ENCODE data around the gene OR56A4.

Gene OR56A4

DNA sequence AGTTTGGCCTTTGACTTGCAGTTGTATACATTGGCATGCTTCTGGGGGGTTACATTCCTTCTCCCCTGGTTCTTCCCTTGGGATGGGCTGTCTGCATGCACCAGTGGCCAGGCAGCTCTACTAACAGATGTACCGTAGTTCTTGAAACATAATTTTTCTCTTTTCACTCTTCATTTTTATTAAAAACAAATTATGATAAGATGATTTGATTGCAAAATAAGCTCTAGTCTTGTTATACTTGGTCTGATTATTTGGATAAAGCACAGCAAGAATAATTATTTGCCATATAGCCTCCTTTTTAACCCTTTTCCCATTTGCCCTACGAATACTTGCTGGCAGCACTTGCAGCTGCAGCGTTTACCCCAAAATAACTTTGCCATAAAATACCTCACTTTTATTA, 51.2 kb downstream of the OR56A4 start:
- H3K36me3 Mint-ChIP-seq (ENCODE audit: low read depth), result no peaks in the 10 kb centered on the region
- no peaks in the 10 kb centered on the region for H3K4me1 Mint-ChIP-seq
- no peaks in the 10 kb centered on the region for H3K27me3 Mint-ChIP-seq (ENCODE audit: low read depth)
- no peak overlapping the region for H3K27ac Mint-ChIP-seq
- no peak for TF ChIP-seq CTCF (IDR thresholded peaks at IDR 0.05; ENCODE audit: unreplicated experiment in 3 of 3)
- H3K9me3 Mint-ChIP-seq, result peaks cover 7% of the 10 kb centered on the region
- no peak overlapping the region for H3K4me3 Mint-ChIP-seq

Data from nephron (organoid).